Hepatocyte (in vitro differentiated cells): ENCODE results near the gene ITGB2.

Experiments used
- EZH2 ChIP-seq: fragments of 200-600 bp; sonication (generic); IDR thresholded peaks from 2 replicates; pipeline ENCODE4 v1.6.1; 2016; ENCODE audit warnings: antibody characterized with exemption, mild to moderate bottlenecking, borderline replicate concordance
- TF ChIP-seq, protein P1 (sequence below): fragments of 200-600 bp; sonication (generic); IDR thresholded peaks from 2 replicates; pipeline ENCODE4 v1.5.1; 2016; ENCODE audit warnings: antibody characterized with exemption, mild to moderate bottlenecking; ENCODE audit not compliant: poor library complexity

DNA sequence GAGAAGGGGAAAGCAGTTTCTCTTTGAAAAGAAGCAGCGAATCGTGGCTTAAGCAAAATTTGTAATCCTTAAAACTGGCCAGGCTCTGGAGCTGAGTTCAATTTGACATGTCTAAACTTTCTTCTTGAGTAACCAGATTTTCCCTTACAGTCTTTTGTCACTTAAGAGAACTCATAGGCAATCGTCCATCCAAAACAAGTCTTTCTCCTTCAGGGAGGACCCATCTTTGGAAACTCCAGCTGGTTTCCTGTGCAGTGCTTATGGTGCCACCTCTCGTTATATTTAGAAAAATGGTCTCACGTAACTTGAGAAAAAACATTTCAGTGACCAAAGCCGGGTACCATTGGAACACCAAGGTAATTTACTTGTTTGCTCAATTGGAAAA, 45.4 kb downstream of the ITGB2 start:
- TF ChIP-seq, protein P1, sequence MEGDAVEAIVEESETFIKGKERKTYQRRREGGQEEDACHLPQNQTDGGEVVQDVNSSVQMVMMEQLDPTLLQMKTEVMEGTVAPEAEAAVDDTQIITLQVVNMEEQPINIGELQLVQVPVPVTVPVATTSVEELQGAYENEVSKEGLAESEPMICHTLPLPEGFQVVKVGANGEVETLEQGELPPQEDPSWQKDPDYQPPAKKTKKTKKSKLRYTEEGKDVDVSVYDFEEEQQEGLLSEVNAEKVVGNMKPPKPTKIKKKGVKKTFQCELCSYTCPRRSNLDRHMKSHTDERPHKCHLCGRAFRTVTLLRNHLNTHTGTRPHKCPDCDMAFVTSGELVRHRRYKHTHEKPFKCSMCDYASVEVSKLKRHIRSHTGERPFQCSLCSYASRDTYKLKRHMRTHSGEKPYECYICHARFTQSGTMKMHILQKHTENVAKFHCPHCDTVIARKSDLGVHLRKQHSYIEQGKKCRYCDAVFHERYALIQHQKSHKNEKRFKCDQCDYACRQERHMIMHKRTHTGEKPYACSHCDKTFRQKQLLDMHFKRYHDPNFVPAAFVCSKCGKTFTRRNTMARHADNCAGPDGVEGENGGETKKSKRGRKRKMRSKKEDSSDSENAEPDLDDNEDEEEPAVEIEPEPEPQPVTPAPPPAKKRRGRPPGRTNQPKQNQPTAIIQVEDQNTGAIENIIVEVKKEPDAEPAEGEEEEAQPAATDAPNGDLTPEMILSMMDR: no peak
- no peak for TF ChIP-seq EZH2
